Retina (tissue), 1 donor: ENCODE results near the gene PRKCZ.
"Not testable (repeated sequence)": the region's sequence is repeated elsewhere in the genome, so short reads cannot be mapped to it uniquely, and the experiment has no call there.

Source experiments
- DNase-seq: peaks from one replicate; pipeline ENCODE4 v3.0.0-alpha.2; 2016

PRKCZ gene

DNA sequence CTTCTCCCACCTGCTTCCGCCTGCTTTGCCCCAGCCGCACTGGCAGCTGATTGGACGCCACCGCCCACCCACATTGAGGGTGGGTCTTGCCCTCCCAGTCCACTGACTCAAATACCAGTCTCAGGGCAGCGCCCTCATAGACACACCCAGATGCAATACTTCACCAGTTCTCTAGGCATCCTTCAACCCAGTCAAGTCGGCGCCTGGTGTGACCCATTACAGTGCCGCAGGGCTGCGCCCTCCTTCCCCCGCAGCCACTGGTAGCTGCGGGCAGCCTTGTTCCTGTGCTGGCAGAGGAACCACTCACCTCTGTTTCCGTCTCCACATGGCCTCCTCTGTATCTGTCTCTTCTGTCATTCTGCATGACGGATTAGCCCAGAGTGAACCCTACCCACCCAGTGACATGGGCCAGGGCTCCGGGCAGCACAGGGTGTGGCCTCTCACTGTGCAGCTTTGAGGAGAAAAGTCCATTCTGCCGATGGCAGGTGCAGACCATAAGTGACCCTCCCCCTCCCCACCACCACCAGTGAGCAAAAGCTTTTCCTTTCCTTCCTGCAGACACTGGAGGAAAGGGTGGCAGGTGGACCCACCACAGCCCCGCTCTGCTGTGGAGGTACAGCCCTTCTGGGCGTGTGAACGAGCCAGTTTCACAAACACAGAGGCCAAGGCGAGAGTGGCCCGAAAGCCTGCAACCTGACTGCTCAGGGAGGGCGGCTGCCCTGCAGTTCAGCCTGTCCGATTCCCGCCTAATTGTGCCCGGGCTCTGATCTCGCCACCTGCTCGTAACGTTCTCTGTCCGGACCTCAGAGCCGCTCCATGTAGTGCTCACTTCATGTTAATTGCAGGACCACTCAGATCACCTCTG is 87.3 kb downstream of the PRKCZ start:
- no peak for DNase-seq

DNA sequence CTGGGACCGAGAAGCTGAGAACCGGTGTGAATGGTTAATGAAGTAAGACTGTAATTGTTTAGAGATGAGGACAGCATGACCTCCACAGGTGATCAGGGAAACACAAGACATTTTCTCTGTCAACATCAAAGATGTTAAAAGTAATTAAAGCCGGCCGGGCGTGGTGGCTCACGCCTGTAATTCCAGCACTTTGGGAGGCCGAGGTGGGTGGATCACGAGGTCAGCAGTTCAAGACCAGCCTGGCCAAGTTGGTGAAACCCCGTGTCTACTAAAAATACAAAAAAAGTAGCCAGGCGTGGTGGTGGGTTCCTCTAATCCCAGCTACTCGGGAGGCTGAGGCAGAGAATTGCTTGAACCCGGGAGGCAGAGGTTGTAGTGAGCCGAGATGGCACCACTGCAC is 88.9 kb downstream of the PRKCZ start:
- DNase-seq, result not testable (repeated sequence)

DNA sequence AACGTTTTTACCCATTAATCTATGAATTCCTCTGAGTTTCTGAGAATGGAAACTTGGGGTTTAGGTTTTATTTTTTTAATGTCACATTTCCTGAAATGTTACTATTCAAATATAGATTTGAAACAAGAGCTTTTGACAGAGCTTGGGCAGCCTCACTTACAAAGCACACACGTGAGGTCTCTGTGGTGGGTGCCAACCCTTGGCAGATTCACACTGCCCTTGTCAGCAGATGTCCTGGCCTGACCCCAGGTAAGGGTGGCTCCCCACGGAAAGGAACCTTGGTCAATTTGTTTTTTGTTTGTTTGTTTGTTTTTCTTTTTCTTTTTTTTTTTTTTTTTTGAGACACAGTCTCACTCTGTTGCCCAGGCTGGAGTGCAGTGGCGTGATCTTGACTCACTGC is 90.8 kb downstream of the PRKCZ start:
- no peak for DNase-seq

DNA sequence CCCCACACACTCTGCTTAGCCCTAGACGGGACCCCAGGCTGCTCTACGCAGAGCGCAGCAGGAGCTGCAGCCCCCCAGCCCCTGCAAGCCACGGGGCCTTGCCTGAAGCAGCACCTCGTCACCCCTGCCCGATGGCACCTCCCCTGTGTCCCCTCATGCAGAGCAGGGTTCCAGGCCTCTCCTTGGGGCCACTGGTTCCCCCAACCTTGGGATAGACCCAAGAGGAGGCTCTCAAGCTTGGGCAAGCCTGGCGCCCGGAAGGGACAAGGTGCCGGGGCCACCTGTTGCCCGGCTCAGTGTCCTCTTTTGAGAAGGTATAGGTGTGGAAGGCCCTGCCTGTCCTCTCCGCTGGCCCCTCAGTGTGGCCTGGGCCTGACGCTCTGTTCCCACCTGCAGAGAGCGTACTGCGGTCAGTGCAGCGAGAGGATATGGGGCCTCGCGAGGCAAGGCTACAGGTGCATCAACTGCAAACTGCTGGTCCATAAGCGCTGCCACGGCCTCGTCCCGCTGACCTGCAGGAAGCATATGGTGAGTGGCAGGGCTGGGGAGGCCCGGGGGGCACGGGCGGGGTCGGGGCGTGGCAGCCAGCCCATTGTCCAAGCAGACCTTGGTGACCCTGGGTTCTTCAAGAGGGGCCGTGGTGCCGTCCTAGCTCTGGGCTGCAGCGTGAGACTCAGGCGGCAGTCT is 93.7 kb downstream of the PRKCZ start:
- DNase-seq, result no peak

DNA sequence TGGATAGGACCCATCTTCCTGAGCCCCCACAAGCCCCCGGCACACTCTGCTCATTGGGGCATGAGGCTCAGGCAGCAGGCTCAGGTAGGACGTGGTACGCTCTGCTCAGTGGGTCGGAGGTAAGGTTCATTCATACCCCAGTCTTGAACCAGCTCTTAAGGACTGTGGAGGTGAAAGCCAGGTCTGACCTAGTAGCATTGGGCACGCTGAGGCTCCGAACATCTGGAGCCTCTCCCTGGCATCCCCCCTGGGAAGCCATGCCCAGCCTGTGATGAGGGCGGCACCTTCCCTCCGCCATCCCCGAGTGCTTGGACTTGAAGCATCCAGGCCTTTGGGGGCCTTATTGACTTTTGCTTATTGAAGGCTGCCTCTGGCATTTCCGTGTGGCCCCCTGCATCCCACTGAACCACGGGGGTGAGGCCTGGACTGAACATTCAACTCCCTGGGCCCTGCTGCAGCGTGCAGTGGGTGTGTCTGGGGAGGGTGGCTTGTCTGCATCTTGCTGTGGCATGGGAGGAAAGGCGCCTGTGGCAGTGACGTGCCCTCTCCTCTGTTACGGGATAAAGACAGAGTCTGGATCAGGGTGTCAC is 94.4 kb downstream of the PRKCZ start:
- DNase-seq, result no peak

DNA sequence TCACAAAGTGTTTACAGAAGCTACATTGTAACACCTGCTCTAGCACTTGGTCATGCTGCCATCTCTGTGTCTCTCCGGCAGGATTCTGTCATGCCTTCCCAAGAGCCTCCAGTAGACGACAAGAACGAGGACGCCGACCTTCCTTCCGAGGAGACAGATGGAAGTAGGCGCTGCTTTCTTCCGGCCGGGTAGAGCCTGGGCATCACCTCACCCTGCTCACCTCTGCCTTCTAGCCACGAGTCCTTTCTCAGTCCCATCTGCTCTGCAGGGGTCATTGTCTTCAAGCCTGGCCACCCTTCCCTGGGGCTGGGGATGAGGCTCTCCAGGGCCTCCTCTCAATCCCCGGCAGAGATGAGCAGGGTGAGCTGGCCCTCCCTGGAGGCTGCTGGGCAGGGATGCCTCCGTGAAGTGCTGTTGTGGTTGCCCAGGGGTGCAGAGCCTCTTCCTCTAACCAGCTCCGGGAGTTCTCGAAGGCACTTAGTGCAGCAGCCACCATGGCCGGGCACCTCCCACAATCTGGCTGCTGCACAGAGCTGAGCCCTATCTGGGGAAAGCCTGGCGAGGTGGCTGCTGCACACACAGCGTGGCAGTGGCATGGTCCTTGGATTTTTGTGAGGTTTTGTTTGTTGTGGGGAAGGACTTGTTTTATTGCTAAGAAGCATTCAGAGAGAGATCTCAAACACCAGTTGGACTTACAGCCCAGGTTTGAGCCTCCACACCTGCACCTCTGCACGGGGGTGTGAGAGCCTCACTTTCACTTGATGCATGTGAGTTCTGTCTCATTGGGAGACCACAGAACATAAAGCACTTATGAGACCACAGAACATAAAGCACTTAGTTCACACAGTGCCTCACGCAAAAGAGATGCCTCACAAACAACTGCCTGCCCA is 96.0 kb downstream of the PRKCZ start:
- no peak for DNase-seq

DNA sequence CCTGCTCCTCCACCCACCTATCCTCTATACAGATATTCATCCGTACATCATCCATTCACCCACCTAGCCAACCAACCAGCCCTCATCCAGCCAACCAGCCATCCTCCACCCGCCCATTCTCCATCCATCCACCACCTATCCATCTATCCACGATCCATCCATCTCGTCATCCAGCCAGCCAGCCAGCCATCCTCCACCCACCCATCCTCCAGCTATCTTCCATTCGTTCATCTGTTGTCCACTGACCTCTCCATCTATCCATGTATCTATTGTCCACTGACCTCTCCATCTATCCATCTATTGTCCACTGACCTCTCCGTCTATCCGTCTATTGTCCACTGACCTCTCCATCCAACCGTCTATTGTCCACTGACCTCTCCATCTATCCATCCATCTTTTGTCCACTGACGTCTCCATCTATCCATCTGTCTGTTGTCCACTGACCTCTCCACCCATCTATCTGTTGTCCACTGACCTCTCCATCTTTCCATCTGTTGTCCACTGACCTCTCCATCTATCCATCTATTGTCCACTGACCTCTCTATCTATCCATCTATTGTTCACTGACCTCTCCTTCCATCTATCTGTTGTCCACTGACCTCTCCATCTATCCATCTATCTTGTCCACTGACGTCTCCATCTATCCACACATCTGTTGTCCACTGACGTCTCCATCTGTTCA is 96.8 kb downstream of the PRKCZ start:
- DNase-seq, result no peak

DNA sequence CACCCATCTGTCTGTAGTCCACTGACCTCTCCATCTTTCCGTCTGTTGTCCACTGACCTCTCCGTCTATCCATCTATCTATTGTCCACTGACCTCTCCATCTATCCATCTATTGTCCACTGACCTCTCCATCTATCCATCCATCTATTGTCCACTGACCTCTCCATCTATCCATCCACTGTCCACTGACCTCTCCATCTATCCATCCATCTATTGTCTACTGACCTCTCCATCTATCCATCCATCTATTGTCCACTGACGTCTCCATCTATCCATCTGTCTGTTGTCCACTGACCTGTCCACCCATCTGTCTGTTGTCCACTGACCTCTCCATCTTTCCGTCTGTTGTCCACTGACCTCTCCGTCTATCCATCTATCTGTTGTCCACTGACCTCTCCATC is 97.7 kb downstream of the PRKCZ start:
- DNase-seq, result not testable (repeated sequence)

DNA sequence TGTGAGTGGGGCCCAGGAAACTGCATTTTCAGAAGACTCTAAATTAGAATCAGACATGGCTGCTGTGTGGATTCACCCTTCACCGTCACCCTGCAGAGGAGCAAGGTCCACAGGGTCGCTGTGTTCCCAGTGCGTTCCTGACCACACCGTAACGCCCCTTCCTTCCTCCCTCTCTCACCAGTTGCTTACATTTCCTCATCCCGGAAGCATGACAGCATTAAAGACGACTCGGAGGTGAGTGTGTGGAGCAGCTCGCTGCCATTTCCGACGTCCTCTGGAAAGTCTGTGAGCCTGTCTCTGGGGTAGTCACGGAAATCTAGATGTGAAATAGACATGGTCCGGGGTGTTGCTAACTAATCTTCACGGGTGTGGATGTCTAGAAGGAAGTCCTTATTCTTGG is 98.5 kb downstream of the PRKCZ start:
- no peak for DNase-seq

DNA sequence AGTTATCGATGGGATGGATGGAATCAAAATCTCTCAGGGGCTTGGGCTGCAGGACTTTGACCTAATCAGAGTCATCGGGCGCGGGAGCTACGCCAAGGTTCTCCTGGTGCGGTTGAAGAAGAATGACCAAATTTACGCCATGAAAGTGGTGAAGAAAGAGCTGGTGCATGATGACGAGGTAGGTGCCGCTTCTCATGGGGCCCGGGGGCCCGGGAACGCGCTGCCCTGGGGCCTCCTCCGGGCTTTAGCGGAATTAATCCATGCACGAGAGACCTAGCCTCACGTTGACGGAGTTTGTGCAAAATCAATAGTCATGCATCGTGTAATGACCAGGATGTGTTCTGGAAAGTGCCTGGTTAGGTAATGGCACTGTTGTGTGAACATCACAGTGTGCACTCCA is 100.6 kb downstream of the PRKCZ start:
- no peak for DNase-seq

DNA sequence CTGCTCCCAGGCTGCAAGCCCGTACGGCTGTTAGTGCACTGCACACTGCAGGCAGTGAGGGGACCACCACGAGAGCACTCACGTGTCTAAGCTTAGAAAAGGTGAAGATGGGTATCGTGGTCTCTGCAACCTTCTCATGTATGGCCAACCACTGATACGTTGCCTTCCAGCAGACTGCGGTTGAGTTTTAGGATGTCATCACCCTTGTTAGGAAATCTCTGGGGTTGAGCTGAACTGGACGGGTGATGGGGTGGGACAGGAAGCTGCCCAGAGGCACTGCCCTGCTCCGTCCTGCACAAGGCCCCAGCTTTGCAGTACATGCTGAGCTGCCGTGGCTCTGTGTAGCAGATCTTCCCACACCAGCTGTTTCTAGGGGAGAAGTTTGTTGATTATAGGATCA is 101.0 kb downstream of the PRKCZ start:
- DNase-seq, result no peak

DNA sequence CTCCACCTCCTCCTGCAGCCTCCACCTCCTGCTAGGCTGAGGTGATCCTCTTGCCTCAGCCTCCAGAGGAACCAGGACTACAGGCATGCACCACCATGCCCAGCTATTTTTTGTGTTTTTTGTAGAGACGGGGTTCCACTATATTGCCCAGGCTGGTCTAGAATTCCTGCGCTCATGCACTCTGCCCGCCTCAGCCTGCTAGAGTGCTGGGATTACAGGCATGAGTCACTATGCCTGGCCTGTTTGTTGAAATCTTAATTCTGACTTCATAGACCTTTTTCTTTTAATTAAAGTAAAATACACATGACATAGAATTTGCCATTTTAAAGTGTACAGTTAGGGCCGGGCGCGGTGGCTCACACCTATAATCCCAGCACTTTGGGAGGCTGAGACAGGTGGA is 101.7 kb downstream of the PRKCZ start:
- no peak for DNase-seq

DNA sequence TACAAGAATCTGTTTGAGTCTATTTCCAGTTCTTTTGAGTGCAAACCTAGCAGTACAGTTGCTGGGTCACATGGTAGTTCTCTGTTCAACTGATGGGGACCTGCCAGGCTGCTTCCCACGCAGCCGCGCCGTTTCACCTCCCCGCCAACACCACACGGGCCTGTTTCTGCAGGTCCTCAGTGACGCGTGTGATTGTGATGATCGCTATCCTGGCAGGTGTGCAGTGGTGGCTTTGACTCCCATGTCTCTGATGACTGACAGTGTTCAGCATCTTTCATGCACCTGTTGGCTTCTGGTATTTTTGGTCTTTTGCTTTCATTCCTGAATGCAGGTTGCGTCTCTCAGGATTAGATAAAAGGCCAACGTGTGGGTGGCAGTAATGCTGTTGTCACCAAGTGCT is 102.7 kb downstream of the PRKCZ start:
- DNase-seq, result no peak

DNA sequence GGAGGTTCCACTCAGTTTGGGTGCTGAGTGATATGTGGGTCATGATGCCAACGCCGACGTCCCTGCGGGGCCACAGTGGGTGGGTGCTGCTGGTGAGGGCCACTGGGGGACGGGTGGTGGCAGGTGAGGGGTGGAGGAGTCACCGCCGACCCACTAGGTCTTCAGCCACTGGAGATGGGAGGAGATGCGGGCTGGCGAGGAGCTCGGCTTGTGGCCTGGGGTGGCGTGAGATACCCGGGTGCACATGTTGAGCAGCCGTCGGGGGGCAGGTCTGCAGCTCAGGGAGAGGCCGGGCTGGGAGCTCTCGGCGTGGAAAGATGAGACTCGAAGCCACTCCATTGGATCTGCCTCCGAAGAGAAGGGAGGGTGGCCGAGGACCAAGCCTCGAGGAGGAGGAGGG is 103.8 kb downstream of the PRKCZ start:
- DNase-seq, result no peak

DNA sequence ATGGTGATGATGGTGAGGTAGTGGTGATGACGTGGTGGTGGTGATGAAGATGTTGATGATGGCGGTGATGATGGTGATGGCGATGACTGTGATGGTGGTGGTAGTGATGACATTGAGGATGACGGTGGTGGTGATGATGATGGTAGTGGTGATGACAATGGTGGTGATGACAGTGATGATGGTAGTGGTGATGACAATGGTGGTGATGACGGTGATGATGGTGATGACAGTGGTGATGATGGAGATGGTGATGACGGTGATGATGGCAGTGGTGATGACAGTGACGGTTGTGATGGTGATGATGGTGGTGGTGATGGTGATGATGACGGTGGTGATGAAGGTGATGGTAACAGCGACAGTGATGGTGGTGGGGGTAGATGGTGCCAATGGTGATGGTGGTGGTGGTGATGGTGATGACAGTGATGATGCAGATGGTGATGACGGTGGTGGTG is 105.0 kb downstream of the PRKCZ start:
- no peak for DNase-seq

DNA sequence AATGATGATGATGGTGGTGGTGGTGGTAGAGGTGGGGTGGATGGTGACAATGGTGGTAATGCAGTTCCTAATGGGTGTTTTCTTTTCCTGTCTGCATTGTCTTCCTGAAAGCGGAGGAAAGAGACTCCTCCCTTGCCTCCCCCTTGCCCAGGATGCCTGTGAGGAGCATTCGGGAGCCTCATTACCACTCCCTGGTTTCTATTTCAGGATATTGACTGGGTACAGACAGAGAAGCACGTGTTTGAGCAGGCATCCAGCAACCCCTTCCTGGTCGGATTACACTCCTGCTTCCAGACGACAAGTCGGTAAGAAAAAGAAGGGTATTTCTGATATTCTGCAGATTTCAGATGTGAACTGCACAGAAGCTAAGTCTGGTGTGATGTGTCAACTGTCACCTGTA is 105.6 kb downstream of the PRKCZ start:
- no peak for DNase-seq

DNA sequence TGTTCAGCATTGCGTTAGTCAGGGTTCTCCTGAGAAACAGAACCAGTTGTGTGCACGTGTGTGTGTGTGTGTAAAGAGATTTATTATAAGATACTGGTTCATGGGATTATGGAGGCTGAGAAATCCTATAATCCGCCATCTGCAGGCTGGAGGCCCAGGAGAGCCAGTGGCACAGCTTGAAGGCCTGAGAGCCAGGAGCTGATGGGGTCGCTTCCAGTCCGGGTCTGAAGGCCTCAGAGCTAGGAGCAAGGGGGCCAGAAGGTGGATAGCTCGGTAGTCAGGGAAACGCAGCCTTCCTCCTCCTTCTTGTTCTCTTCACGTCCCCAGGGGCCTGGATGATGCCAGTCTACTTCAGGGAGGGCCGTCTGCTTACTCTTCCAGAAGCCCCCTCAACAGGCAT is 106.7 kb downstream of the PRKCZ start:
- peak; percentile 23 for DNase-seq

DNA sequence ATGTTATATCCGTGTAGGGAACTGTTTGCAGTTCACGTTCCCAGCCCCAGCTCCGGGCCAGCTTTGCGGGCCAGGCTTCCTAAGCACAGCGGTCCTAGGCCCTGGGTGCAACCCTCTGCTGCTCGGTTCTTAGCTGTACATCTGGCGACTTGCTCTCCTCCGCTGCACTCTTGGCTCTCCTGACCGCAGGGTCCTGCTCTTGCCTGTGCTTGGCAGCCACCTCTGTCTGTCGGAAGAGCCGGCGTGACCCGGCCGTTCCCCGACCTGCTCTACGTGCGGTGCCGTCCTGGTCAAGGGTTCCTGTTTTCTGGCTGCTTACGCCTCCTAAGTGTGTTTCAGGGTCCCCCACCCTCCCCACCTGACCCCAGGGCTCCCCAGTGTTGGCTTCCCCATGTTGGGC is 107.6 kb downstream of the PRKCZ start:
- DNase-seq, result no peak

DNA sequence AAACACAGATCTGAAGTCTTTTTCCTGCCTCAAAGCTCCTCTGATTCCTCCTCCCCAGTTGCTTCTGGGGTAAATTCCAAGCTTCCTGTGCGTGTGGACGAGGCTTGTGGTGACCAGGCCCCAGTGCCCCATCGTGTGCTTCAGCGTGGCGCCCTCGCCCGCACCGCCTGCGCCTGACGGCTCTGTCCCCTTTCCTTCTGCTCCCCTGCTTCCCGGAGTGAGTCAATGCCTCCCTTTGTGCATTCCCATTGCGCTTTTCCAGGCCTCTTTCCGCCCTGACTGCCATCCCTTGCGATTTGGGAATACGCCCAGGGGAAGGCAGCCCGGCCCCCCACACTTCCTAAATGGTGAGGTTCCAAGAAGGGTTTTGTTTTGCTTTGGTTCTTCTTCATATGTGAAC is 108.1 kb downstream of the PRKCZ start:
- DNase-seq, result no peak

DNA sequence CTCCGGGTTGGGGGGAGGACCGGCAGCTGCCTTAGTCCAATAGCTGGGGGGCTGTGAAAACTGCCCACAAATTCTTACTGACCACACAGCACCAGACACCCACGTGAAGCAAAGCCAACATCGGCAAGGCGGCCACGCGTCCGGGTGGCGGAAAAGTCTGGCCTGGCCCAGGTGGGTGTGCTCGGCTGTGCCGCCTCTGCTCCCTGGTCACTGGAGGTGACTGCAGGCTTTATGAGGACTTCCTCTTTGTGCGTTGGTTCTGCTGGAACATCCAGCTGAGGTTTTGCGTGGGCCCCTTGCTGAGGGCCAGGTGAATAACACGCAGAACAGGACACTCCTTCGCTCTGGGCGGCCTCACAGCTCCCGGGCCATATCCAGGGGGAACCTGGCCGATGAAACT is 108.9 kb downstream of the PRKCZ start:
- DNase-seq, result no peak

DNA sequence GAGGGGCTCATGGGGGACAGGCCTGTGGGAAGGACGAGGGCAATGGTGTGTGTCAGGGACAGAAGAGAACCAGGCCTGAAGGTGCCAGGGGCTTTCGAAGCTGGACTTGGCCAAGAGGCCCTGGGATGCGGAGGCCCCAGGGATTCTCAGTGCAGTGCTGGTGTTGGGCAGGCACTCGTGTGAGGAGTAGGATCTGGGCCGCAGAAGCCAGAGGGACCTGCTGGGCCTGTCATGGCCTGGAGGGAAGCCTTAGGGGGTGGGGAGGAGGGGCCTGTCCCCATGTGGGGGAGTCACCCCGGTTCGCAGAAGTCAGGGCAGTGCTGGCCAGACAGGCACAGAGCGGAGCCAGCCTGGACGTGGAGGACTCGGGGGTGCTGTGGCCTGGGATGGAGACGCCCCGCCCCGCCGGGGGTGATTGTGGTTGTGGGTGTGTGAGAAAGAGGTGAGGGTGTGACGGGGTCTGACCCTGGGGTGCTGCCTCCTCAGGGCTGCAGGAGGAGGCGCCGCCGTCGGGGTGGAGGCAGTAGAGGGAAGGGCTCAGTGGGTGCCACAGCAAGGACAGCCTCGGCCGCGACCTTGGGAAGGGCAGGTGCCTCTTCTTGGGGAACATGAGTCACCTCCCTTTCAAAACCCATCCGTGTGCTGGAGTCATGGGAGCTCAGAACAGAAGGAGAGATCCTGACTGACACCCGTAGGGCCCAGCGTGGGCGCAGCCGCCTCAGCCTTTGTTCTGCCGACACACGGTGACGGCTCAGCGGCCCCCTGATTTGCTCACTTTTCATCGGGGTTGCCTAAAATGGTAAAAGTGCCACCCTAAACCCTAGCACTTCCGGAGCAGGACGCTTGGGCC is 110.5 kb downstream of the PRKCZ start:
- DNase-seq, result no peak
